SK-N-SH (cell line): ENCODE data around the gene TPRA1. TPM values are rescaled to one million over a fixed set of nuclear protein-coding genes. Genes with fewer than 3 reads are reported as not detected.

Experiments
- CTCF ChIA-PET: fragments of 300-600, 350-600 bp; formaldehyde crosslinking; extraction: SDS; loops from one replicate; lab custom pipeline; 2021; lab: Yijun Ruan, JAX
- POLR2A ChIA-PET: fragments of 350-600 bp; sonication (Branson Sonifier 250); formaldehyde crosslinking; extraction: SDS; loops from one replicate; lab custom pipeline; 2020; ENCODE audit warnings: antibody characterized with exemption, inconsistent platforms; lab: Yijun Ruan, JAX
- DNase-seq: peaks from one replicate; pipeline ENCODE4 v3.0.0; 2012
- H2AFZ ChIP-seq: fragments of 200-600 bp; sonication (generic); 2 replicates; pipeline ENCODE4 v1.8.1; 2016; ENCODE audit warnings: antibody characterized with exemption, mild to moderate bottlenecking, low read depth
- H3F3A ChIP-seq: fragments of 200-600 bp; sonication (generic); replicated peaks from 2 replicates; pipeline ENCODE3; 2016; ENCODE audit warnings: antibody characterized with exemption, mild to moderate bottlenecking; ENCODE audit not compliant: insufficient read depth
- H3K27ac ChIP-seq, 2 experiments: fragments of 200-500 bp in 1 of 2; fragments of 200-600 bp in 1 of 2; sonication (Bioruptor generic) in 1 of 2; sonication (generic), shearing (Covaris generic) in 1 of 2; 2 replicates each; pipeline versions ENCODE4 v1.5.1 to v1.6.1; 2014 to 2016; ENCODE audit warnings: low read depth in 2 of 2, inconsistent platforms in 1 of 2, low read length in 1 of 2, mild to moderate bottlenecking in 1 of 2, mixed read lengths in 1 of 2
- H3K27me3 ChIP-seq: fragments of 200-600 bp; sonication (generic), shearing (Covaris generic); 2 replicates; pipeline ENCODE4 v1.6.1; 2016; ENCODE audit warnings: mixed run types; ENCODE audit not compliant: insufficient read depth
- H3K36me3 ChIP-seq, 2 experiments: fragments of 200-500 bp in 1 of 2; fragments of 200-600 bp in 1 of 2; sonication (Bioruptor generic) in 1 of 2; sonication (generic) in 1 of 2; replicated peaks in 1 of 2; 2 replicates each; pipeline versions ENCODE3 to v1.5.1; 2014 to 2016; ENCODE audit warnings: low read length in 1 of 2, mild to moderate bottlenecking in 1 of 2; ENCODE audit not compliant: insufficient read depth in 2 of 2, control insufficient read depth in 1 of 2
- H3K4me1 ChIP-seq, 2 experiments: fragments of 200-500 bp in 1 of 2; fragments of 200-600 bp in 1 of 2; sonication (Bioruptor generic) in 1 of 2; sonication (generic), shearing (Covaris generic) in 1 of 2; 2 replicates each; pipeline versions ENCODE4 v1.5.1 to v1.6.1; 2014 to 2016; ENCODE audit warnings: low read depth in 1 of 2, low read length in 1 of 2, mixed run types in 1 of 2; ENCODE audit not compliant: insufficient read depth in 2 of 2, control insufficient read depth in 1 of 2
- H3K4me2 ChIP-seq: fragments of 200-600 bp; sonication (generic), shearing (Covaris generic); 2 replicates; pipeline ENCODE4 v1.6.1; 2017; ENCODE audit warnings: mixed run types
- H3K4me3 ChIP-seq, 2 experiments: fragments of 200-500 bp in 1 of 2; fragments of 200-600 bp in 1 of 2; sonication (Bioruptor generic) in 1 of 2; sonication (generic), shearing (Covaris generic) in 1 of 2; 2 replicates each; pipeline versions ENCODE4 v1.5.1 to v1.8.1; 2014 to 2016; ENCODE audit warnings: low read depth in 2 of 2, inconsistent platforms in 1 of 2, low read length in 1 of 2, mild to moderate bottlenecking in 1 of 2, mixed read lengths in 1 of 2, moderate library complexity in 1 of 2
- H3K79me2 ChIP-seq: fragments of 200-600 bp; sonication (generic); 2 replicates; pipeline ENCODE4 v1.8.1; 2017; ENCODE audit warnings: mild to moderate bottlenecking; ENCODE audit not compliant: insufficient read depth
- H3K9ac ChIP-seq: fragments of 200-600 bp; sonication (generic); 2 replicates; pipeline ENCODE4 v1.6.1; 2017; ENCODE audit warnings: mixed run types
- H3K9me2 ChIP-seq: fragments of 200-600 bp; sonication (generic); 2 replicates; pipeline ENCODE4 v1.6.1; 2017; ENCODE audit warnings: mixed run types
- H3K9me3 ChIP-seq: fragments of 200-600 bp; sonication (generic); 2 replicates; pipeline ENCODE4 v1.6.1; 2017; ENCODE audit warnings: mixed run types, mild to moderate bottlenecking, moderate library complexity
- H4K20me1 ChIP-seq: fragments of 200-600 bp; sonication (generic); 2 replicates; pipeline ENCODE4 v1.6.1; 2017; ENCODE audit warnings: mild to moderate bottlenecking, mixed run types; ENCODE audit not compliant: insufficient read depth
- CTCF ChIP-seq: fragments of 200-600 bp; sonication (generic); IDR thresholded peaks from 2 replicates; pipeline ENCODE4 v1.6.1; 2017; ENCODE audit warnings: antibody characterized with exemption, mild to moderate bottlenecking, moderate library complexity
- ELF1 ChIP-seq: IDR thresholded peaks from 2 replicates; pipeline ENCODE4 v1.4.0; 2012
- FOXM1 ChIP-seq: IDR thresholded peaks from 2 replicates; pipeline ENCODE4 v1.4.0; 2012; ENCODE audit warnings: low read depth, mild to moderate bottlenecking
- JUND ChIP-seq: IDR thresholded peaks from 2 replicates; pipeline ENCODE4 v1.4.0; 2012
- MEF2A ChIP-seq: IDR thresholded peaks from 2 replicates; pipeline ENCODE4 v1.4.0; 2012; ENCODE audit warnings: low read depth, borderline replicate concordance
- REST ChIP-seq: IDR thresholded peaks from 2 replicates; pipeline ENCODE4 v1.6.1; 2012; ENCODE audit warnings: mild to moderate bottlenecking, low read depth, low read length, moderate library complexity
- RFX5 ChIP-seq: IDR thresholded peaks from 2 replicates; pipeline ENCODE4 v1.6.1; 2012; ENCODE audit warnings: mild to moderate bottlenecking, improper control_type of control experiment, low read length
- SMC3 ChIP-seq: IDR thresholded peaks from 2 replicates; pipeline ENCODE4 v1.6.1; 2012; ENCODE audit warnings: low read depth, low read length, improper control_type of control experiment
- TAF1 ChIP-seq: IDR thresholded peaks from 2 replicates; pipeline ENCODE4 v1.6.1; 2012; ENCODE audit warnings: low read depth, mild to moderate bottlenecking, low read length, moderate library complexity, borderline replicate concordance
- TCF12 ChIP-seq: IDR thresholded peaks from 2 replicates; pipeline ENCODE4 v1.4.0; 2012
- USF1 ChIP-seq: IDR thresholded peaks from 2 replicates; pipeline ENCODE4 v1.4.0; 2012; ENCODE audit warnings: low read depth, borderline replicate concordance
- USF2 ChIP-seq: fragments of 150-350 bp; IDR thresholded peaks from 2 replicates; pipeline ENCODE4 v1.6.1; 2017; ENCODE audit warnings: antibody characterized with exemption, low read length, low read depth, borderline replicate concordance
- YY1 ChIP-seq: IDR thresholded peaks from 2 replicates; pipeline ENCODE4 v1.4.0; 2012; ENCODE audit warnings: low read depth, mild to moderate bottlenecking
- WGBS: methylation state at CpG from one replicate; pipeline ENCODE4 v1.1.6; 2017; ENCODE audit warnings: low lambda C conversion rate; 5-methylcytosine and 5-hydroxymethylcytosine counted together
- polyA plus RNA-seq, 3 experiments: library from polyadenylated mRNA; depleted of rRNA; stranded (reverse); fragments of >200 nt; gene quantifications; 2 replicates each; pipeline ENCODE4 v1.2.3, GENCODE V29; 2012

TPRA1 gene
- polyA plus RNA-seq, 1 of the 3 experiments (the other 2 are of a cell fraction): 26.3 TPM

GRCh38 chr3:127589600-127590281 lies 792 bp downstream of the TPRA1 start:
- Histone ChIP-seq H3K9me2 (no peaks in the 10 kb centered on the region), H3K4me3 (peak overlapping the region; percentile 92 to 95), H3K79me2 (peaks cover 48% of the 10 kb centered on the region), H2AFZ (peak overlapping the region; percentile 95; the same call in 1 of the 2 replicates), H3K9me3 (no peaks in the 10 kb centered on the region), H3F3A (peaks cover 9% of the 10 kb centered on the region), H4K20me1 (peaks cover 44% of the 10 kb centered on the region), H3K4me2 (peak overlapping the region; percentile 98), H3K27me3 (no peaks in the 10 kb centered on the region), H3K4me1 (peaks cover 4 to 22% of the 10 kb centered on the region in 2 experiments; a peak in 3 of 4 replicates), H3K9ac (peak overlapping the region; percentile 89), H3K27ac (peak overlapping the region; percentile 81 to 89; a peak in 3 of 4 replicates), H3K36me3 (no peaks in the 10 kb centered on the region)
- CTCF ChIA-PET: interaction anchor here (0.6 to 9.4 kb wide), 5 partner anchors 9 to 99 kb away, joined by 3 to 95 read pairs (median 4); partner anchors contain the start of gene PODXL2
- DNase-seq: no peak
- TF ChIP-seq REST: no peak
- no peak for TF ChIP-seq USF1
- TF ChIP-seq SMC3: no peak
- no peak for TF ChIP-seq FOXM1
- no peak for TF ChIP-seq YY1
- no peak for TF ChIP-seq TAF1
- no peak for TF ChIP-seq JUND
- TF ChIP-seq USF2: no peak
- no peak for TF ChIP-seq MEF2A
- TF ChIP-seq ELF1: no peak
- TF ChIP-seq CTCF: no peak
- TF ChIP-seq TCF12: no peak
- no peak for TF ChIP-seq RFX5
- POLR2A ChIA-PET: interaction anchor here (0.7 to 1.2 kb wide), 2 partner anchors 9 to 38 kb away, joined by 3 to 6 read pairs; partner anchors contain the start of gene MCM2
- WGBS: 4% methylated on average over 12 of the region's 56 CpGs
